ENCODE measurements around the gene ZNF683. TPM values are rescaled to one million over a fixed set of nuclear protein-coding genes. Genes with fewer than 3 reads are reported as not detected.
A peak's percentile ranks its signal among the peaks of the same experiment; 100 is the strongest.

ZNF683 gene
- total and polyA plus RNA-seq, 2 donors (not counting 1 experiment from before 2014, with no cell fraction given) = not detected

DNA sequence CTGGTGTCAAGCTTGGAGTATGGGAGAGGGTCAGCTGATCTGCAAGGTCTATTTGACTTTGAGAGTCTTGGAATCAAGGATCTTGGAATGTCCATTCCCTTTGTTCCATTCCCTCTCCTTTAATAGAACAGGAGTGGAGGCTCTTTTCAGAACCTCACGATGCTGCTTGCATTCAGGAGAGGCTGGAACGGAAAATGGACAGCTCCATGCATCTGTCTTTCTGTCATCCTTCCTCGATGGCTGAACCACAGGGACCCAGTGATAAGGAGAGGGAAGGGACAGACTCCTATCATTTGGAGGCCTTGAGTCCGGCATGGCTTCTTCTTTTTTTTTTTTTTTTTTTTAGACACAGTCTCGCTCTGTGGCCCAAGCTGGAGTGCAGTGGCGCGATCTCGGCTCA, 23.2 kb upstream of the ZNF683 start:
- TF ChIP-seq, protein P1, sequence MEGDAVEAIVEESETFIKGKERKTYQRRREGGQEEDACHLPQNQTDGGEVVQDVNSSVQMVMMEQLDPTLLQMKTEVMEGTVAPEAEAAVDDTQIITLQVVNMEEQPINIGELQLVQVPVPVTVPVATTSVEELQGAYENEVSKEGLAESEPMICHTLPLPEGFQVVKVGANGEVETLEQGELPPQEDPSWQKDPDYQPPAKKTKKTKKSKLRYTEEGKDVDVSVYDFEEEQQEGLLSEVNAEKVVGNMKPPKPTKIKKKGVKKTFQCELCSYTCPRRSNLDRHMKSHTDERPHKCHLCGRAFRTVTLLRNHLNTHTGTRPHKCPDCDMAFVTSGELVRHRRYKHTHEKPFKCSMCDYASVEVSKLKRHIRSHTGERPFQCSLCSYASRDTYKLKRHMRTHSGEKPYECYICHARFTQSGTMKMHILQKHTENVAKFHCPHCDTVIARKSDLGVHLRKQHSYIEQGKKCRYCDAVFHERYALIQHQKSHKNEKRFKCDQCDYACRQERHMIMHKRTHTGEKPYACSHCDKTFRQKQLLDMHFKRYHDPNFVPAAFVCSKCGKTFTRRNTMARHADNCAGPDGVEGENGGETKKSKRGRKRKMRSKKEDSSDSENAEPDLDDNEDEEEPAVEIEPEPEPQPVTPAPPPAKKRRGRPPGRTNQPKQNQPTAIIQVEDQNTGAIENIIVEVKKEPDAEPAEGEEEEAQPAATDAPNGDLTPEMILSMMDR (conservative IDR thresholded peaks at IDR 0.05 in 1 of 2, IDR thresholded peaks at IDR 0.05 in 1 of 2; ENCODE audit: low read depth in 1 of 2, low read length in 2 of 2) = no peak
- no peak for TF ChIP-seq EZH2 (IDR thresholded peaks at IDR 0.05; ENCODE audit: low read length, missing control alignments)
- no peak overlapping the region for H3K27ac ChIP-seq (ENCODE audit: insufficient read depth, low read length)
- no peak overlapping the region for H3K4me2 ChIP-seq (ENCODE audit: extremely low read depth, insufficient read depth, low read length)
- no peak for DNase-seq (ENCODE audit: low read depth in 2 of 2)
- no peaks in the 10 kb centered on the region for H4K20me1 ChIP-seq (ENCODE audit: control insufficient read depth, extremely low read depth, insufficient read depth, low read length)
- H2AFZ ChIP-seq (ENCODE audit: low read length) = no peak overlapping the region
- H3K27me3 ChIP-seq (ENCODE audit: control insufficient read depth, insufficient read depth, low read length) = no peaks in the 10 kb centered on the region
- H3K4me3 ChIP-seq (replicated peaks in 1 of 4; ENCODE audit: control extremely low read depth in 1 of 4, insufficient read depth in 1 of 4, low read depth in 3 of 4, low read length in 4 of 4) = no peak overlapping the region
- H3K9me3 ChIP-seq (ENCODE audit: control insufficient read depth, insufficient read depth, low read depth, low read length) = no peaks in the 10 kb centered on the region
- no peaks in the 10 kb centered on the region for H3K4me1 ChIP-seq (ENCODE audit: control insufficient read depth, extremely low read depth, insufficient read depth, low read length)
- H3K36me3 ChIP-seq (ENCODE audit: control insufficient read depth, insufficient read depth, low read length) = no peaks in the 10 kb centered on the region
- H3K9ac ChIP-seq (ENCODE audit: insufficient read depth, low read length) = no peak overlapping the region
- no peaks in the 10 kb centered on the region for H3K79me2 ChIP-seq (ENCODE audit: control insufficient read depth, insufficient read depth, low read length)

DNA sequence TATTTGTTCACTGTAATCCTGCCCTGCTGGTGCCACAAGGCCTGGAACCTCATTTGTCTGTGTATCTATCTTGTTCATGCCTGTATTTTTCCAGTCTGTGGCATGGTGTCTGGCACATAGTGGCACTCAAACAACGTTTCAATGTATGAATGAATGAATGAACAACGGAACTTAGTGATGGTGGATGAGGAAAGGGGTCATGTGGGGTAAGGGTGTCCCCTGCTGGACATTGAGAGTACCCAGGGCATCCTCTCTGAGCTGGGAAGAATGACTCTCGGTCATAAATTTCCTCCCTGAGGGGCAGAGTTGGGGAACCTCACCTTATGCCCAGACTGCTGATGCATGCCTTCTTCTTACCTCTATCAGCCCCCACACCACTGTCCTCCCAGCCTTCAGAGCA, 18.9 kb upstream of the ZNF683 start:
- no peaks in the 10 kb centered on the region for H4K20me1 ChIP-seq (ENCODE audit: control insufficient read depth, extremely low read depth, insufficient read depth, low read length)
- no peak overlapping the region for H2AFZ ChIP-seq (ENCODE audit: low read length)
- H3K4me3 ChIP-seq (replicated peaks in 1 of 4; ENCODE audit: control extremely low read depth in 1 of 4, insufficient read depth in 1 of 4, low read depth in 3 of 4, low read length in 4 of 4) = no peak overlapping the region
- H3K9ac ChIP-seq (ENCODE audit: insufficient read depth, low read length) = no peak overlapping the region
- no peaks in the 10 kb centered on the region for H3K79me2 ChIP-seq (ENCODE audit: control insufficient read depth, insufficient read depth, low read length)
- H3K4me2 ChIP-seq (ENCODE audit: extremely low read depth, insufficient read depth, low read length) = no peak overlapping the region
- no peaks in the 10 kb centered on the region for H3K9me3 ChIP-seq (ENCODE audit: control insufficient read depth, insufficient read depth, low read depth, low read length)
- H3K27me3 ChIP-seq (ENCODE audit: control insufficient read depth, insufficient read depth, low read length) = no peaks in the 10 kb centered on the region
- H3K4me1 ChIP-seq (ENCODE audit: control insufficient read depth, extremely low read depth, insufficient read depth, low read length) = no peaks in the 10 kb centered on the region
- TF ChIP-seq EZH2 (IDR thresholded peaks at IDR 0.05; ENCODE audit: low read length, missing control alignments) = no peak
- TF ChIP-seq, protein P1 (conservative IDR thresholded peaks at IDR 0.05 in 1 of 2, IDR thresholded peaks at IDR 0.05 in 1 of 2; ENCODE audit: low read depth in 1 of 2, low read length in 2 of 2) = peak; percentile 92 to 97
- peak; percentile 45 to 70 for DNase-seq (ENCODE audit: low read depth in 2 of 2)
- no peaks in the 10 kb centered on the region for H3K36me3 ChIP-seq (ENCODE audit: control insufficient read depth, insufficient read depth, low read length)
- H3K27ac ChIP-seq (ENCODE audit: insufficient read depth, low read length) = no peak overlapping the region

DNA sequence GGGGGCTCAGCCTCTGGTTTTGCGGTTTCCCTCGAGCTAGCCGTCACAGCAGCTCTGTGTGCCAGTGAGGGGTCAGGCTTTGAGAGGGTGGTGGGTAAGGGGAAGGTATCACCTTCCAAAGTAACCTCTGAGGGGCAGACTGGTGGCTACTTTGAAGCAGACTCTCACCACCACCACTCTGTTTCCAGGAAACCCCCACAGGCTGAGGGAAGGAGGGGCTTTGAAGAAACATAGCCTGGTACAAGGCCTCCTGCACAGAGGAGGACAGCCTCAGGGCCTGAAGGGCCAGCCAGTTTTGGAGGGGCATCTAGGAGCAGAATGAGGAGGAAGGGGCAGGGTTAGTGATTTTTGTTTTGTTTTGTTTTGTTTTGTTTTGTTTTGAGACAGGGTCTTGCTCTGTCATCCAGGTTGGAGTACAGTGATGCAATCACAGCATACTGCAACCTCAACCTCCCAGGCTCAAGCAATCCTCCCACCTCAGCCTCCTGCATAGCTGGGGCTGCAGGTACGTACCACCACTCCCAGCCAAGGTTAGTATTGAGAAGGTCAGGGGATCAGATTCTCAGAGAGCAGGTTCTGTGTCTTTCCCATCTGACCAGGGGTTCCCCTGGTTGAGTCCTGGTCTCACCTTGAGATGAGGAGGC, 17.2 kb upstream of the ZNF683 start:
- DNase-seq (ENCODE audit: low read depth in 2 of 2) = no peak
- no peaks in the 10 kb centered on the region for H3K36me3 ChIP-seq (ENCODE audit: control insufficient read depth, insufficient read depth, low read length)
- no peak overlapping the region for H3K27ac ChIP-seq (ENCODE audit: insufficient read depth, low read length)
- no peak overlapping the region for H2AFZ ChIP-seq (ENCODE audit: low read length)
- no peak overlapping the region for H3K4me3 ChIP-seq (replicated peaks in 1 of 4; ENCODE audit: control extremely low read depth in 1 of 4, insufficient read depth in 1 of 4, low read depth in 3 of 4, low read length in 4 of 4)
- TF ChIP-seq, protein P1 (conservative IDR thresholded peaks at IDR 0.05 in 1 of 2, IDR thresholded peaks at IDR 0.05 in 1 of 2; ENCODE audit: low read depth in 1 of 2, low read length in 2 of 2) = no peak
- TF ChIP-seq EZH2 (IDR thresholded peaks at IDR 0.05; ENCODE audit: low read length, missing control alignments) = no peak
- no peak overlapping the region for H3K4me2 ChIP-seq (ENCODE audit: extremely low read depth, insufficient read depth, low read length)
- no peaks in the 10 kb centered on the region for H3K9me3 ChIP-seq (ENCODE audit: control insufficient read depth, insufficient read depth, low read depth, low read length)
- H3K27me3 ChIP-seq (ENCODE audit: control insufficient read depth, insufficient read depth, low read length) = no peaks in the 10 kb centered on the region
- H4K20me1 ChIP-seq (ENCODE audit: control insufficient read depth, extremely low read depth, insufficient read depth, low read length) = no peaks in the 10 kb centered on the region
- no peak overlapping the region for H3K9ac ChIP-seq (ENCODE audit: insufficient read depth, low read length)
- no peaks in the 10 kb centered on the region for H3K79me2 ChIP-seq (ENCODE audit: control insufficient read depth, insufficient read depth, low read length)
- H3K4me1 ChIP-seq (ENCODE audit: control insufficient read depth, extremely low read depth, insufficient read depth, low read length) = peaks cover 2% of the 10 kb centered on the region

Measured in fibroblast of lung (primary cell).